Neutrophil (primary cell): ENCODE measurements around the gene PTPRC.

ENCODE experiments used
- H3K27ac ChIP-seq: fragments of 200-600 bp; sonication (generic); 2 replicates; pipeline ENCODE4 v1.5.1; 2016; ENCODE audit warnings: mild to moderate bottlenecking, moderate library complexity
- H3K27me3 ChIP-seq: fragments of 200-600 bp; sonication (generic); 2 replicates; pipeline ENCODE4 v1.6.0; 2016; ENCODE audit warnings: mild to moderate bottlenecking
- H3K36me3 ChIP-seq: fragments of 200-600 bp; sonication (generic); 2 replicates; pipeline ENCODE4 v1.5.1; 2017
- H3K4me1 ChIP-seq, 2 experiments: fragments of 200-600 bp in 1 of 2; sonication (generic) in 1 of 2; 1 replicate in 1 of 2; 2 replicates in 1 of 2; pipeline versions ENCODE4 v1.5.1 to v1.6.1; 2013 to 2016; ENCODE audit warnings: low read depth in 1 of 2, low read length in 1 of 2, mild to moderate bottlenecking in 1 of 2, moderate library complexity in 1 of 2; ENCODE audit not compliant: control insufficient read depth in 1 of 2, insufficient read depth in 1 of 2
- H3K4me3 ChIP-seq, 2 experiments: fragments of 200-600 bp in 1 of 2; sonication (generic) in 1 of 2; 1 replicate in 1 of 2; 2 replicates in 1 of 2; pipeline ENCODE4 v1.5.1; 2013 to 2016; ENCODE audit warnings: low read depth in 1 of 2, low read length in 1 of 2, mild to moderate bottlenecking in 1 of 2, moderate library complexity in 1 of 2
- H3K9me3 ChIP-seq: fragments of 200-600 bp; sonication (generic); 2 replicates; pipeline ENCODE4 v1.5.1; 2016
- CTCF ChIP-seq: fragments of 200-600 bp; sonication (generic); IDR thresholded peaks from 2 replicates; pipeline ENCODE4 v1.5.1; 2016; ENCODE audit warnings: antibody characterized with exemption

PTPRC gene

GRCh38 chr1:198623752-198624647 lies 14.8 kb upstream of the PTPRC start:
- H3K9me3 ChIP-seq = no peaks in the 10 kb centered on the region
- TF ChIP-seq CTCF = no peak
- H3K4me1 ChIP-seq = peaks cover 47 to 52% of the 10 kb centered on the region in 2 experiments
- H3K36me3 ChIP-seq = no peaks in the 10 kb centered on the region
- no peaks in the 10 kb centered on the region for H3K27me3 ChIP-seq
- H3K27ac ChIP-seq = no peak overlapping the region
- H3K4me3 ChIP-seq = no peak overlapping the region

- Histone ChIP-seq H3K36me3 (no peaks in the 10 kb centered on the region), H3K4me3 (no peak overlapping the region), H3K27ac (no peak overlapping the region), H3K4me1 (peaks cover 41 to 45% of the 10 kb centered on the region in 2 experiments), H3K9me3 (no peaks in the 10 kb centered on the region), H3K27me3 (no peaks in the 10 kb centered on the region)
- TF ChIP-seq CTCF = no peak
Observed at GRCh38 chr1:198624648-198624980, 14.2 kb upstream of the PTPRC start.

GRCh38 chr1:198627436-198628066 lies 11.3 kb upstream of the PTPRC start:
- peaks cover 12 to 16% of the 10 kb centered on the region in 2 experiments for H3K4me1 ChIP-seq
- H3K9me3 ChIP-seq = no peaks in the 10 kb centered on the region
- H3K27me3 ChIP-seq = no peaks in the 10 kb centered on the region
- H3K36me3 ChIP-seq = no peaks in the 10 kb centered on the region
- no peak for TF ChIP-seq CTCF
- H3K27ac ChIP-seq = no peak overlapping the region
- H3K4me3 ChIP-seq = no peak overlapping the region

GRCh38 chr1:198628067-198628455 lies 10.8 kb upstream of the PTPRC start:
- H3K9me3 ChIP-seq = no peaks in the 10 kb centered on the region
- no peak overlapping the region for H3K4me3 ChIP-seq
- peaks cover 12 to 14% of the 10 kb centered on the region in 2 experiments for H3K4me1 ChIP-seq
- no peak for TF ChIP-seq CTCF
- H3K27me3 ChIP-seq = no peaks in the 10 kb centered on the region
- no peak overlapping the region for H3K27ac ChIP-seq
- H3K36me3 ChIP-seq = no peaks in the 10 kb centered on the region

- H3K27me3 ChIP-seq = no peaks in the 10 kb centered on the region
- H3K27ac ChIP-seq = no peak overlapping the region
- no peaks in the 10 kb centered on the region for H3K36me3 ChIP-seq
- no peaks in the 10 kb centered on the region for H3K9me3 ChIP-seq
- no peak for TF ChIP-seq CTCF
- H3K4me1 ChIP-seq = peaks cover 19 to 22% of the 10 kb centered on the region in 2 experiments
- H3K4me3 ChIP-seq = no peak overlapping the region
Observed at GRCh38 chr1:198629610-198630009, 9.2 kb upstream of the PTPRC start.
